ENCODE results near the gene NPAS3.

Gene NPAS3

DNA sequence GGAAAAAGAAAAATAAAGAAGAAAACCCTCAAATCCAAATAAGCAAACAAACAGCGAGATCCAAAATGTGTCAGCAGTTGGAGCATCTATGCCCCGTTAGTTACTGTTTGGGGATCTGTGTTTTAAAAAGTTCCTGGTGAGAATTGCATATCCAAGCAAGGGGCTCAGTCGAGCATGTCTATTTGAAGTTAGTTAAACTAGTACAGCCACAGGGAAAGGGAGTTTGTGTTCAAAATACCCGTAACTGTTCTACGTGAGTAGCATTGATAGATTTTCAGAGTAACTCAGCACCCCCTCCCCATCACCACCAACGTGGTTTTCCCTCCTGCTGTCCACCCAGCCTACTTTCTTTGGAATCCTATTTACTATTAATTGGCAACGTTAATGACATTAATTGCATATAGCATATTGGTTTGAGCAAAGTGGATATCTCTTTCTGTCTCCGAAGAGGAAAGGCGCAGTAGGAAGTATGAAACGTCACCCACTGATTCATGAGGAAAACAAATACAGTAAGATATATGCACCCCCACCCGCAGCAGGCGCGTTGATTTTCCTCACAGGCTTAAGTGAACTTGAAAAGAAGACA, 1.5 kb downstream of the NPAS3 start:
- DNase-seq (ENCODE audit: low read depth in 2 of 2, low spot score in 1 of 2) = no peak

DNA sequence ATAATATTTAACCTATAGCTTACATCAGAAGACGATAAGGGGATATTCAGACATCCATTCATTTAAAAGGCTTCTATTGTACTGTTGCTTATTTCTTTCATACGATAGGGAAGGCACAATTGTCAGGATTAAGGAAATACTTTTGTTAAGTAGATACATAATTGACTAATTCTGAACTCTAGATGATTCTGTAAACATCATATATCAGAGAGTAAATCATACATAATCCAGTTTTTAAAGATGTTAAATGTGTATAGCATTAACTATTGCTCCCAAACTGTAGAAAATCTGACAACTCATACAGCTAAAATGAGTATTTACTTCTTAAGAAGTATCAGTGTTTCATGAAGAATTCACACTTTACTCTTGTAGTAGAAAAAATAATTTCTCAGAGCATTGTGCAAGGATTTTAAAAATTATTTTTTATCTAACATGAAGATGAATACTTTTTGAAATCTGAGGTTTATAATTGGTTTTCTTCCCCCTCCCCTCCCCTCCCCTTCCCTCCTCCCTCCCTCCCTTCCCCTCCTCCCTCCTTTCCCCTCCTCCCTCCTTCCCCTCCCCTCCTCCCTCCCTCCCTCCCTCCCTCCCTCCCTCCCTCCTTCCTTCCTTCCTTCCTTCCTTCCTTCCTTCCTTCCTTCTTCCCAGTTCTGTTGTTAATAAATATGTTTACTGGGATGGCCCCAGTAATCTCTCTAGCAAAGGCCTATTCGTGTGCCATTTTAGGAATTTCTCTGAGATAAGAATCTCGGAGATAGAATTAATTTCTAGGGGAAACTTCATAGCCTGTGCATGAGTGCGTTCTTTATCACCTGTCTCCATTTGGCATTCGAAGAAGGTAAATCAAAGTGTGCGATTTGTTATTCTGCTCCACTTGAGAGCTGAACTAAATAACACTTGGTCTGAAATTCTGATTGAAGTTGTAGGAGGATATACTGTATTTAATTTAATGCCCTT, 2.3 kb downstream of the NPAS3 start:
- DNase-seq (ENCODE audit: low read depth in 2 of 2, low spot score in 1 of 2) = no peak

DNA sequence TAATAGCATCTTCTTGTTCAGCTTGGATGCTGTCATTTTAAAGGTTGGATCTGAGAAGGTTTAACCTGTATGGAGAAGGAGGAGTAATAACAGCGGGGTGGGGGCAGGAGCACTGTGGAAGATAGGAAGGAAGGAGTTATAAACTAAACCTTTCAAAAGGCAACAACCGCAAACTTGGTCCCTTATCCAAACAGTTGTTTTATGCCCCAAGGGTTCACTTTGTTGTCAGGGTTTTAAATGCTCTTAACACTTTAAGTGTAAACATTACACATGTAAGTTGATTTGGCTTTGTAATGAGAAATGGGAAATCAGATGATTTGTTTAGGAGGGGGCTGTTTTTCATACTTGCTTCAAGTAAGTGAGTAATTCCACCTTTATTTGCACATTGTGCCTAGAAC, 3.0 kb downstream of the NPAS3 start:
- no peak for DNase-seq (ENCODE audit: low read depth in 2 of 2, low spot score in 1 of 2)

DNA sequence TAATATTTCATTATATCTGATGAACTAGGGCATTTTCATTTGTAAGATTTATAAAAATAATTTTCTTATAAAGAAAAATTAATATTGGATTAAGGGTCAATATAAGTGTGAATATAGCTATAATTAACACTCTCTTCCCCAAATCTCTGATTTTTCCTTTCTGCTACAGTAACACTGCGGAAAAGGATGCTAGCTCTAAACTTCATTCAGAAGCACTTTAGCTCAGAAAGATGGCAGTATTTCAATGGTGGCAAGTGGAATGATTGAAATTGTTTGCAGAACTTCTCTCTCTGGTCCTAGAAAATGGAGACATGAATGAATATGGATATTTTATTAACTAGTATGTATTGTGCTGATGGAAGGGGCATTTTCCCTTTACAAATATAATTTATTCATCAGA, 8.4 kb downstream of the NPAS3 start:
- no peak for DNase-seq (ENCODE audit: low read depth in 2 of 2, low spot score in 1 of 2)

DNA sequence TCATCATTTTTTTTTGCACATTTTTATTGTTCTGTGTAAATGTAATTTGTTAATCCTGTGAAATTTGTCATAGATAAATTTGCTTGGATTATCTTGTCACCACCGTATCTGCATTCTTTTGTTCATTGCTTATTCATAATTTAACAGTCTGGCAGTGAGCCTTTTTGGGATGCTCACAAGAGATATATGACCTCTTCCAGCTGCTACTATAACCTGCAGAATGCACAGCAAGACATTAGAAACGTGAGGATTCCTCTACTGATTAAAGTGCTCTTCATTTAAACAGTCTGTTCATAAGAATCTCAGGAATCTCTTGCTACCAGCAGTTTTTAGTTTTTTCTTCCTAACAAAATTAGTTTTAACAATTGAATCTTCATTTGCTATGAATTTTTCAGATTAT, 9.1 kb downstream of the NPAS3 start:
- DNase-seq (ENCODE audit: low read depth in 2 of 2, low spot score in 1 of 2) = no peak

DNA sequence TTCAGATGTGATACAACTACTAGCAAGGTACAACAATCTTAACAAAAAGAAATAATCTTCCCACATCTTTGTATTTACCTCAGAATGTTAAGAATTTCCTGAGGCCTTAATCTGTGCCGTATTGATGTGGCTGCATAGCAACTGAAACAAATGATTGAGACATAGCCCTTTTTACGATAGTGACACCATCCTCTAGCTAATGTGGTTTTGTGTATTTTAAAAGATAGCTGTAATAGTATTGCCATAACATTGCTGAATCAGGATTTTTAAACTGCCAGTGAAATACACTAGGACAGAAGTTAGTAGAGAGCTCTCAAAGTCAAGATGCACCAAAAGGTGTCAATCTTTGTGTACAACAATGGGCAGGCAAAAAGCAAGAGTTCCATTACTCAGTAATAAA, 11.9 kb downstream of the NPAS3 start:
- DNase-seq (ENCODE audit: low read depth in 2 of 2, low spot score in 1 of 2) = no peak

DNA sequence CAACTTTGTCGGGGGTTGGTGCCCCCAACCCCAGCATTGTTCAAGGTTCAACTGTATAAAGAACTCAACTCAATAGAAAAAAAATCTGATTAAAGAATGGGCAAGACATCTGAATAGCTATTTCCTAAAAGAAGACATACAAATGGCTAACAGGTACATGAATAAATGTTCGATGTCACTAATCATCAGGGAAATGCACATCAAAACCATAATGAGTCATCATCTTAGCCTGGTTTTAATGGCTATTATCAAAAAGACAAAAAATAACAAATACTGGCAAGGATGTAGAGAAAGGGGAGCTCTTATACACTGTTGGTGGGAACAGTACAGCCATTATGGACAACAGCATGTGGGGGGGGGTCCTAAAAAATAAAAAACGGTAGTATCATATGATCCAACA, 28.7 kb downstream of the NPAS3 start:
- no peak for DNase-seq (ENCODE audit: low read depth in 2 of 2, low spot score in 1 of 2)

DNA sequence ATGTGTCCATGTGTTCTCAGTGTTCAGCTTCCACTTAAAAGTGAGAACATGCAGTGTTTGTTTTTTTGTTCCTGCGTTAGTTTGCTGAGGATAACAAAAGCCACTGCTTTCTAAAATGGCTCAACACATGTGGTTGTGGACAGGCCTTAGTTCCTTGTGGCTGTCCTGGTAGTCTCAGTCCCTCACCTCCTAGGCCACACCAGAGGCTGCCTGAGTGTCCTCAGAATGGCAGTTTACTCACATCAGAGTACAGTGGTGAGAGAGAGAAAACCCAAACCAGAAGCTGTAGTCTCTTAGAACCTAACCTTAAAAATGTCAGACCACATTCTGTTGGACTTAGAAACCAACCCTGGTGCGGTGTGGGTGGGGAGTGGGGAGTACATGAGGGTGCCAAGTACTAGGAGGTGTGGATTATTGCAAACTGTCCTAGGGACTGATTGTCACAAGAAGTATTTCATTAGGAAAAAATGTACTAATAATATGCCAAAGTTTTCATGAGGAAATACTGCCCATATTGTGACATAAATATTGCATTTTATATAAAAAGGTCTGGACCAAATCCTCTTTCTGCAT, 30.4 kb downstream of the NPAS3 start:
- no peak for DNase-seq (ENCODE audit: low read depth in 2 of 2, low spot score in 1 of 2)

DNA sequence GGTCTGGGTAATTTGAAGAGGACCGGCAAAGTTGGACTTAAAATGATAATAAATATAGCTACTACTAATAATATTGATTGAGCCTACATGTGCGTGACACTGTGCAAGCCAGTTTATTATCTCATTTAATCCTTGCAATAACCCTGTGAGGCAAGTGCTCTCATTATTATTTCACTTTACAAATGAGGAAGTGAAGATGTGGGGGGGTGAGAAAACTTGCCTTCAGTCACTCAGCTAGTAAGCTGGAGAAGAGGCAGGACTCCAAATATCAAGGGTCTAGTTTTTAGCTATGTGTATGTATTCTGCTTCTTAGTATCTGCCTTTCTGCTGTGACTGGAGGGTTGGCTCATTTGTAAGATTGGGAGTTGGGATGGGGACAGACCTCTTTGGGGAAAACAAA, 39.2 kb downstream of the NPAS3 start:
- no peak for DNase-seq (ENCODE audit: low read depth in 2 of 2, low spot score in 1 of 2)

DNA sequence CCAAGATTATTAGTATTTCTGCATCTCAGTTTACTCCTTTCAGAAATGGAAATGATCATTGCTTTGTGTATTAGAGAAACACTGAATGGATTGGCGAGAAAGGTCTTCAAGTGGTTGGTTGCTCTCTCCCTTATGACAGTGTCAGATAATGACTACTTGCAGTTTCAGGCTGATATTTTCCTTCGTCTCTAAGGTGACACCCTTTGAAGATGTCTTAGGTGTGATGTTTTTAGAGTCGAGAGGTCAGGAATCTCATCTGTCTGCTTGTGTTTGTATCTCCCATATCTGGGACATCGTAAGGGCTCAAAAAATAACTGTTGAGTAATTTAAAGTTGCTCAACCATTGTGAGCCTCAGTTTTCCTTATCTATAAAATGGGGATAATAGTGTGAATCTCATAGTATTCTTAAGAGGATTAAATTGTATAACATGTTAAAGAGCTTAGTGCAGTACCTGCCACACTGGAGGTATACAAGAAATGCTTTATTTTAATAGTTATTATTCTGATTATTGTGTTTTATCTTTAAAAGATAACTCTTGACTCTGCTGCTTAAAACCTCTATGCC, 40.1 kb downstream of the NPAS3 start:
- no peak for DNase-seq (ENCODE audit: low read depth in 2 of 2, low spot score in 1 of 2)

DNA sequence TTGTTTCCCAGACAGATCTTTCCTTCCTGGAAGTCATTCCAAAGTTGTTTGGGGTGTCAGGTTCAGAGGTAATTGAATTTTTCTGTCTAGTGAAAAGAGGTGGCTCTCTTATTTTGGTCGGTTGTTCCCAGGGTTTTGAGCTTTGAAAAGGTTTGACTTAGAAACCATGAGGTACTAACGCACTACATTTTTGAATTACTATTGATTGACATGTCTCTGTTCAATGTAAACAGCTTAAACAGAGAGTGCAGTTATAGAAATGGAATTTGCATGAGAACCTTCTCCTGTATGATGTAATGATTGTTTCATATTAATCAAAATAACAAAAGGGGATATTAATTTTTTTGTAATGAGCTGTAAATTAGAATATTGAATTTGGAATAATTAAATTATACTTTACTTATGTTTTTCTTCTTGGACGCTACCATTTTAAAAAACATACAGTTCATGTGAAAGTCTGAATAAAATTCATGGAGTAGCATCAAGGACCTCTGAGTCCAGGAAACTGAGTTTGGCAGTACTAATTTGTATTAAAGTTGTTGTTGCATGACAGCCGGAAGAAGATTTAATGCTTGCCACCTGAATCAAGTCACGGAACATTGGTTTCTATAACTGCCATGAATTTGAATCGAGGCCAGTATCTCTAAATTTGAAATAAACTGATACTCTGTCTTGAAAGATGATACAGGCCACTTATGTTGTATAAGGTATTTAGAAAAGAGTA, 41.7 kb downstream of the NPAS3 start:
- DNase-seq (ENCODE audit: low read depth in 2 of 2, low spot score in 1 of 2) = no peak

DNA sequence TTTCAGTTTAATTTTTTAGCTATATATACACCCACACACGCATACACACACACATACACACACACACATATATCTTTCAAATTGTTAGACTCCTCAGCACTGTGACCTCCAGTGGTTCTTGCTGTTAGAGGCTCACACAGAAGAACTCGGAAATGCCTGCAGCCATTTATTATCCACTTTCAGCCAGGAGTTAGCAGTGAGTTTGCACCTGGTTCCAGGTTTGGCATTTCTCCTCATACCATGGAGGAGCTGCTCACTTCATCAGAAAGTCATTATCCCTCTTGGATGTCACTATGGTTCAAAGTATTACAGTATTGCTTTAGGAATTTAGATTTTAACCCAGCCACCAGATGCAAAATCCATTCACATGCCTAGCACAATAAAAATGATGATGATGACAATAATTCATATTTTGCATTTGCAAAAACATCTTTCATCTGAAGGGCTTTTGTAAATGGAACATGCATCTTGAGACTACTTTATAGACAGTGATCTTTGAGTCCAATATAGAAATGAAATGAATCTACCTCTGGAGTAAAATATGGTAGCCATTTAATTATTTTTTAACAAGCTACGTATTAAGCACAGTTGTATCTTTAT, 42.3 kb downstream of the NPAS3 start:
- no peak for DNase-seq (ENCODE audit: low read depth in 2 of 2, low spot score in 1 of 2)

DNA sequence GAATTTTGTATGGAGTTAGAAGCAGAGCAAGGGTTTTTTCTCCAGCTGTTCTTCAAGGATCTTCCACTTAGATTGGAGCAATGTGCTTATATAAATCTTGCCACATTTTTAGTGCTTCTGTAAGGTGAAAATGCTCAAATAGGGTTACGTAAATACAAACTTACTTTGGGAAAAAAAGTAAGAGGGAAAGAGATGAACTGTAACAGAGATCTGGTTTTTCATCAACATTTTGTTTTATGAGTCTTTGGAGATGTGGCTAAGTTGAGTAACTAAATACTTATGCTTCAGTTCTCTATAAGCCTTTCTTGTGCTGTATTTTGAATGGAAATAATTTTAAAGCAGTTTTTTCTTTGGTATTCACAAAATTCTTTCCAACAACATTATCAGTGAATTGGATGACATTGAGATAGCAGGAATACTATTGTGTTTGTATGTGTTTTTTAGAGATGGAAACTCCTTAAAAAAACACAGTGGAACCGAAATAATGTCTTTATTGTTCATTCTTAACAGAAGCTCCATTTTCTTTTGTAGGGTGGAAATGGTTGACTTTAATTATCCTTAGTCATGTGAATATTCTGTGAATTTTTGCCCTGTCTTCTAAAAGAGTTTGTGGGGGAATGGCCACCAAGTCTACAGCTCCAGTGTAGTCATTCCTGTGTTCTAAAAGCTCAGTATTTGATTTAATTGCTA, 45.7 kb downstream of the NPAS3 start:
- no peak for DNase-seq (ENCODE audit: low read depth in 2 of 2, low spot score in 1 of 2)

DNA sequence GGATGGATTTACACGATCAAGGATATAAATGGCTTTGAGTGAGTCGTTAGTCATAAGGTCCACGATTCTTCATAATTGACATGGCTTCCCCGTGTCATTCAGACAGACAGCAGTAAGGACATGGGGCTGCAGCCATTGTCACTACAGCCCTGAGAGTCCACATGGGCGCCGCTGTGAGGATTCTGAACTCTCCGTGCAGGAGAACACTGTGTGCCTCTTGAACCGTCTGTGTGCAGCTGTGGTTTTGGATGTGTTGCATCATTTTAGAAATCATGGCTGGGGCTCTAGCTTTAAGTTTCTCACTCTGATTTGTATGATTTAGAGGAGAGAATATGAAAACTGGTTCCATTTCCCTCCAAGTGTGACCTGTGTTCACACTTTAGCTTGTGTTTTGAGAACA, 47.2 kb downstream of the NPAS3 start:
- DNase-seq (ENCODE audit: low read depth in 2 of 2, low spot score in 1 of 2) = no peak

DNA sequence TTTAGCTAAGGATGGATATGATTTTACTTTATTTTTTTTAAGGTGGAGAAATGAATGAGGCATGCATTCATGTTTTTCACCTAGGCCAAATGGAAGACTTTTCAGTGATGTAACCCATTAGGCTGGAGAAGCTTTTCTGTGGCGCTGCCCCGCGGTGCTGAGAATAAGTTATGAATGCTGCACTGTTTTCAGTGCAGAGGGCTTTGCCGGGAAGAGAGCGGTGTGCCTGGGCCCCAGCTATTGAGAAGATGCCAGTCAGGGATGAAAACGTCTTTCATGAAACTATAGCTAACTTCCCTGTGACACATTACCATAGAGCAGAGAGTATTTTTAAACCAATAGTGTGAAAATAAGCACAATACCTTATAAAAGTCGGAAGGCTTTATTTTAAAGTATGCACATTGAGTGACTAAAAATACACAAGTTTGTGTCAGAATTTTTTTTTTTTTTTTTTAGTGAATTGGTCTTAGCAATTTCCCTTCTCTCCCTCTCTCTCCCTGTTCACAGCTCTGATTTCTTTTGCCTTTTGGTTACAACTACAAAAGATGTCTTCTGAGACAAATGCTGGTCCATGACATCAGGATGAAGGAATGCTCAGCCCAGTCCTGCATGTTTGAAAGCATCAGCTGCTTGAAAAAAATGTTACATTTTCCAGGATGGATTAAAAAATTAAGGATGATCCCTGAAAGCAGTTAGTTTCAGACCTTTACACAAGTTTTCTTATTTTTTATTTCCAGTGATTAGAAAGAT, 48.3 kb downstream of the NPAS3 start:
- DNase-seq (ENCODE audit: low read depth in 2 of 2, low spot score in 1 of 2) = no peak

DNA sequence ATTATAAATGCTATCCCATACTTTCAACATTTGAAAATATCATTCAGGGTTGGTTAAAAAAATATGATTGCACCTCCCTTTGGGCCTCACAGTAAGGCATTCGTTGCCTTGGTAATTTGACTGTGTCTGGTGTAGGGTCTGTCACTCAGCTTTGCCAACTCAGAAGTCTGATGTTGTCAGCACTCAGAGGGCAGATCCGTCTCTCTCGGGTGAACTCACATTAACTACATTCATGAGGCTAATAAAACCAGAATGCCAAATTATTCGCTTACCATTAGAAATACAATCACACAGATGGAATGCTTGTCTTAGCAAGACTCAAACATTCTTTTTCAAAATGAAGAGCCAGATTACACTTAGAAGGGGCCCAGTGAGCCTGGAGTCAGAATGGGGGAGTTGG, 53.0 kb downstream of the NPAS3 start:
- DNase-seq (ENCODE audit: low read depth in 2 of 2, low spot score in 1 of 2) = no peak

DNA sequence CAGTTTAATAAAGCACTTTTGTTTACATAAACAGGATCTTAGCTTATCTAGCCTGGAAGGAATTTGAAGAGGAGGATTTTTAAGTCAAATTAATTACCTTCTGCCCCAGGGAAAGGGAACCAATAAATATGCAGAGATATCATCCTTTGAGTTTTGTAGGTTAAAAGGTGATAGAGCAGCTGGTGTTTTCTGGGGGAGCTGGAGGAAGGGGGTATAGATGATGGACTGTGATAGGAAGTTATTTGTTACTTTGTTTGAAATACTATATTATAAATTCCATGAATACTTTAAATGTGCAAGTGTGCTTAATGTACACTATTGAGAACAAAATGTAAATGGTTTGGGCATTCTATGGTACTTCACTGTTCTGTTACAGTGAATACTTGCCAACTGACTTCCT, 55.2 kb downstream of the NPAS3 start:
- DNase-seq (ENCODE audit: low read depth in 2 of 2, low spot score in 1 of 2) = no peak

DNA sequence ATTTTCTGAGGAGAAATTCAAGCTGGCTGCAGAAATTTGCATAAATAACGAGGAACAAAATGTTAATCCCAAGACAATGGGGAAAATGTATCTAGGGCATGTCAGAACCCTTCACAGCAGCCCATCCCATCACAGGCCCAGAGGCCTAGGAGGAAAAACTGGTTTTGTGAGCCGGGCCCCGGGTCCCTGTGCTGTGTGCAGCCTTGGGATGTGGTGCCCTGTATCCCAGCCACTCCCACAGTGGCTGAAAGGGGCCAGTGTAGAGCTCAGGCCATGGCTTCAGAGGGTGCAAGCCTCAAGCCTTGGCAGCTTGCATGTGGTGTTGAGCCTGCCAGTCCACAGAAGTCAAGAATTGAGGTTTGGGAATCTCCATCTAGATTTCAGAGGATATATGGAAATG, 57.7 kb downstream of the NPAS3 start:
- no peak for DNase-seq (ENCODE audit: low read depth in 2 of 2, low spot score in 1 of 2)

DNA sequence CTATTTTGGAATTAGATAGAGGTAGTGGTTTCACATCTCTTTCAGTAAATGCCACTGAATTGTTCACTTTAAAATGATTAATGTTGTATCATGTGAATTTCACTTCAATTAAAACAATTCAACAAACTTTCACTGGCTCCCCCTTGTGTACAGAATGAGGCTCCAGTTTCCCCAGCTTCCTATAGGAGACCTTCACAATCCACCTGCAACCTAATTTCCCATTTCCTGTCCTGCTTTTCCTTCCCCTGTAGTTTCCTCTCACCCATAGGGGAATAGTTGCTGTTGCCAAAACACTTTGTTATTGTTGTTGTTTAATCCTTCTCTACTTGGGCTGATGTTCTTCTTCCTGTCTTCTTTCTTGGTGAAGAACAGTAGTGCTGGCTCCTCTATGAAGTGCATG, 59.8 kb downstream of the NPAS3 start:
- no peak for DNase-seq (ENCODE audit: low read depth in 2 of 2, low spot score in 1 of 2)

DNA sequence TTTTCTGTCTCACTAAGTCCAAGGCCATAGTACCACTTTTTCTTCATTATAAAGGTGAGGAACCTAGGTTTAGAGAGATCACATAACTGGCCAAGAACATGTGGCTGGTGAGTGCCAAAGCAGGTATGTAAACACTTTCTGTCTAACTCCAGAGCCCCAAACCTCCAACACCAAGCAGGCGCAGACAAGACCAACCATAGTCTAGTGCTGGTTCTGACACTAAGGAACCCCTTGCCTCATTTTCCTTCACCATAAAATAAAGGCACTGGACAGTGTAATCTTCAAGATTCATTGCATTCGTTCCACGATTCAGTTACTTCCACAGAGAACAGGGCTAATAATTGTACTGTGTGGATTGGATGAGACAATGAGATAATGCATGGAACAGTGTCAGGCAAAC, 71.0 kb downstream of the NPAS3 start:
- DNase-seq (ENCODE audit: low read depth in 2 of 2, low spot score in 1 of 2) = no peak
